NCI-H226 (cell line): ENCODE measurements around the gene COA7.
"Not testable (repeated sequence)": the region's sequence is repeated elsewhere in the genome, so short reads cannot be mapped to it uniquely, and the experiment has no call there.

Source experiments
- DNase-seq: peaks from one replicate; pipeline ENCODE4 v3.0.0-alpha.2; 2015

Gene COA7

DNA sequence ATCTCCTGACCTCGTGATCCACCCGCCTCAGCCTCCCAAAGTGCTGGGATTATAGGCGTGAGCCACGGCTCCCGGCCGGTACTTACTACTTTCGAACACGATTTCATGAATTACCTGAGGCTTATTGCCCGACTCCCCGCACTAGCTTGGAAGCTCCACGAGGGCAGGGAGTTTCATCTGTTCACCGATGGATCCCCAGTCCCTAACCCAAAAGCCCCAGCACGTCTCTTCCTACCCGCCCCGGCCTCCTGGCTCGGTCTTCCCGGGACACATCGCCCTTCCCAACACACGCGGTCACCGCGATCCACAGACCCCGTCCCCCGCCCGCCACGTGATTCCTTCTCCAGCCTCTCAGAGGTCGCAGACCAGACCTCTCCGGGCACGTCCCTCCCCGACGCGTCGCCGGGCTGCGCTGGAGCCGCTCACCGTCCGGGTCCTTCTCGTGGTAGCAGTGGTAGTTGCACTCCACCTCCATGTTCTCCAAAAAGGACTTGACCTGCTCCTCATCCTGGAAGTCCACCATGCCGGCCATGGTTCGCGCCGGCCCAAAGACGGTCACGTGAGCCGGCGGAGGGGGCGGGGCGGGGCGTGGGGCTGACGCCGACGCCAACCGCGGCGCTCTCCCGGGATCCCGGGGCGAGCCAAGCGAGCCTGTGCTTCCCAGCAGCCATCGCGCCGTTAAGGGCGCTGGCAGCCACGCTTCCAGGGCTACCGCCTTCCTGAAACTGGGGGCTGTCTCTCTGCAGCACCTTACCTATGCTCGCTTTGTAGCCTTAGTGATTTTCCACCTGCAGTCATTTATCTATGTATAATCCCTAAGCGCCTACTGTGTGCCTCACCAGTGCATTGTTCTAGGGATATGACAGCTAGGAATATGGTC is at the start of gene COA7:
Gene COA7, minus strand, starts transcription at position 553 of the 880 bp plus-strand sequence. Its CDS starts 21 bp downstream, at position 532.
- peak; percentile 84 for DNase-seq

DNA sequence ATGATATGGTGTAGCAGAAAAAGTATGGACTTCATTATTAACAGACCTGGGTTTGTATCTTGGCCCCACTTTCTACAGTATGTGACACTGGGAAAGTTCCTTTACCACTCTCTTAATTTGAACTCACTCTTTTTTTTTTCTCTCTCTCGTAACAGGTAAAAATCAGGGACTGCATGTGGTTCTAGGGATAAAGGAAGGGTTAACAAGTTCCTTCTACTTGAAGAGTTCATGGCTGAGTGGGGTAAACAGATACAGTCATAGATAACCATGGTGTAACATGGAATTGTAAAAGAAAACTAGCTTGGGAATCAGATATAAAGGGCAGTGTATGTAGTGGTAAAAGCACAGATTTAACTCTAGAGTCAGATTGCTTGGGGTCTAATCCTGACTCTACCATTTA is 49.3 kb upstream of the COA7 start:
- DNase-seq, result no peak

DNA sequence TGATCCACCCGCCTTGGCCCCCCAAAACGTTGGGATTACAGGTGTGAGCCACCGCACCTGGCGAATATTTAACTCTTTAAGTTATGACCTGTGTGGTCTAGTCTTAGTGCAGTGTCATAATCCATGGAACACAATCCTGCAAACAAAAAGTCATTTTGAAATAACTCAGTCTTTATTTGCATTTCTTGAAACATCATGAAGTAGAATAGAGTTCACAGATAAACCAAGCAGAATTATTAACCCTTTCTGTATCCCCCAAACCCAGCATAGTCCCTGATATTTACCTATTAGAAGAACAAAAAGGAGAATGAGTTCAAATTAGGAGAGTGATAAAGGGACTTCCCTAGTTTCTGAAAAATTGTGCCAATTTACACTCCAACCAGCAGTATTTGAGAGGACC is 48.0 kb upstream of the COA7 start:
- DNase-seq, result no peak

DNA sequence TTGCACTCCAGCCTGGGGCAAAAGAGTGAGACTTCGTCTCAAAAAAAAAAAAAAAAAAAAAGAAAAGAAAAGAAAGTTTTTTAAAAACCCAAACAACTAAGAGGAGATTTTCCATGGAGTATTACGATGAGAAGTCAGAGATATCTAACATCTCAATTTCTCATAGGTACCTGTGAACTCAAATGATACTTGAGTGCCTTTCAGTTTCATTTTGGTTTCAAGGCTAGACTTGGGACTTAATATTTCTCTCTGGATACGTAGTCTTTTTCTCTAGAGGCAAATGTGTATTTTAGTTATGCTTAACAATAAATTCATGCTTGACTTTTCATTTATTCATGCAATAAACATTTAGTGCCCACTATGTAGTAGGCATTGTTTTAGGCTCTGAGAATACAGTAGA is 43.1 kb upstream of the COA7 start:
- no peak for DNase-seq

DNA sequence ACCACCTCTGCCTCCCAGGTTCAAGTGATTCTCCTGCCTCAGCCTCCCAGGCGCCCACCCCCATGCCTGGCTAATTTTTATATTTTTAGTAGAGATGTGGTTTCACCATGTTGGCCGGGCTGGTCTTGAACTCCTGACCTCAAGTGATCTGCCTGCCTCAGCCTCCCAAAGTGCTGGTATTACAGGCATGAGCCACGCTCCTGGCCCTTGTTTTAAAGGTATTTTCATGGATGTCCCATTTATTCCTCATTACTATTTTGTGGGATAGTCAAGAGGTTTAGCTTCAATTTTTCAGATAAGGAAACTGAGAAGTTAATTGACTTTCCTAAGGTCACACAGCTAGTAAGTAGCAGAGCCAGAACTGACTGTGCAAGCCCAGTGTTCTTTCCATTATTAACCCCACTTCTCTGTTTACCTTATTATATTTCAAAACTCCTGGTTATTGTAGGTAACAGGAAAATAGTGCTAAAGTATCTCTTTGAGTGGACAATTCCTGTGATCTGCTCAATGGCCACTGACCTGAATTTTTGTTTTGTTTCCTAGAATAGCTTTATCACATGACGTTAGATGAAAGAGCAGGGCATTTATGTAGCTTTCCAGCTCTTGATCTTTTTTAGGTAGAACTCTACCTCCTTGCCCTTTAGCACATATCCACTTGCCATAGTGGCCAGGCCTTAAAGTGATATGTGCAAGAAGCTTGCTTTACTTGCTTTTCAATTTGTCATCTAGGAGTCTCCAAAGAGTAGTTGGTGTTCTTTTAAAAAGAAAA is 41.7 kb upstream of the COA7 start:
- no peak for DNase-seq

DNA sequence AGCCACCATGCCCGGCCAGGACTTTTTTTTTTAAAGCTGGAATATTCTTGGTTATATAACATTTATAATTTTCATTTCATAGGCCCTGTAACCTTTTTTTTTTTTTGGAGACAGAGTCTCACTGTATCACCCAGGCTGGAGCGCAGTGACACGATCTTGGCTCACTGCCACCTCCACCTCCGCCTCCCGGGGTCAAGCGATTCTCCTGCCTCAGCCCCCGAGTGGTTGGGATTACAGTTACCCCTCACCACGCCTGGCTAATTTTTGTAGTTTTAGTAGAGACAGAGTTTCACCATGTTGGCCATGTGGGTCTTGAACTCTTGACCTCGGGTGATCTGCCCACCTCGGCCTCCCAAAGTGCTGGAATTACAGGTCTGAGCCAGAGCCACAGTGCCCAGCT is 40.7 kb upstream of the COA7 start:
- no peak for DNase-seq

DNA sequence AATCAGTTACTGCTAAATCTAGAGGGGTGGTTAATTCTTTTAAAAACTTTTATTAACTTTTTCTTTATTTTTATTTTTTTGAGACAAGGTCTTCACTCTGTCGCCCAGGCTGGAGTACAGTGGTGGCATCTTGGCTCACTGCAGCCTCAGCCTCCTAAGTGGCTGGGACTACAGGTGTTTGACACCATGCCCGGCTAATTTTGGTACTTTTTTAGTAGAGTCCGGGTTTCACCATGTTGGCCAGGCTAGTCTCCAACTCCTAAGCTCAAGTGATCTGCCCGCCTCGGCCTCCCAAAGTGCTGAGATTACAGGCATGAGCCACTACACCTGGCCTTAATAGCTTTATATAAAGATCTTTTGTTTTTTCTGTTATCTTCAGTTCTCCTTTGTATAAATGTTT is 40.0 kb upstream of the COA7 start:
- DNase-seq, result no peak

DNA sequence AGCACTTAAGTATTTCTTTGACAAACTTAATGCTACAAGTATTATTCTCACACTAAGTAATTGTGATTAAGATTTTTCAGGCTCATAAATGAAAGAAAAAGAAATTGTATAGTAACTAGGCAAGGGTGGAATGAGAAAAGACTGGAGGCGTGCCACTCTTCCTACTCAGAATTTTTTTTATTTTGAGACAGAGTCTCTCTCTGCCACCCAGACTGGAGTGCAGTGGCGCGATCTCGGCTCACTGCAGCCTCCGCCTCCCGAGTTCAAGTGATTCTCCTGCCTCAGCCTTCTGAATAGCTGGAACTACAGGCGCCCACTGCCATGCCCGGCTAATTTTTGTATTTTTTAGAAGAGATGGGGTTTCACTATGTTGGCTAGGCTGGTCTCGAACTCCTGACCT is 37.2 kb upstream of the COA7 start:
- DNase-seq, result not testable (repeated sequence)

DNA sequence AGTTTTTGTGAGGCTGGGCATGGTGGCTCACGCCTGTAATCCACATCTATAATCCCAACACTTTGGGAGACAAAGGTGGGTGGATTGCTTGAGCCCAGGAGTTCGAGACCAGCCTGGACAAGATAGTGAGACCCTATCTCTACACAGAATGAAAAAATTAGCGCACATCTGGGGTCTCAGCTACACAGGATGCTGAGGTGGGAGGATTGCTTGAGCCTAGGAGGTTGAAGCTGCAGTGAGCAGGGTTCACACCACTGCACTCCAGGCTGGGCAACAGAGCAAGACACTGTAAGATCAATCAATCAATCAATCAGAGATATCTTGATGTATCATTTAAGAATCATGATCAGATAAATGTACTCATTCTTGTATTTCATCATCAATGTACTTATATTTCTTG is 35.2 kb upstream of the COA7 start:
- DNase-seq, result no peak

DNA sequence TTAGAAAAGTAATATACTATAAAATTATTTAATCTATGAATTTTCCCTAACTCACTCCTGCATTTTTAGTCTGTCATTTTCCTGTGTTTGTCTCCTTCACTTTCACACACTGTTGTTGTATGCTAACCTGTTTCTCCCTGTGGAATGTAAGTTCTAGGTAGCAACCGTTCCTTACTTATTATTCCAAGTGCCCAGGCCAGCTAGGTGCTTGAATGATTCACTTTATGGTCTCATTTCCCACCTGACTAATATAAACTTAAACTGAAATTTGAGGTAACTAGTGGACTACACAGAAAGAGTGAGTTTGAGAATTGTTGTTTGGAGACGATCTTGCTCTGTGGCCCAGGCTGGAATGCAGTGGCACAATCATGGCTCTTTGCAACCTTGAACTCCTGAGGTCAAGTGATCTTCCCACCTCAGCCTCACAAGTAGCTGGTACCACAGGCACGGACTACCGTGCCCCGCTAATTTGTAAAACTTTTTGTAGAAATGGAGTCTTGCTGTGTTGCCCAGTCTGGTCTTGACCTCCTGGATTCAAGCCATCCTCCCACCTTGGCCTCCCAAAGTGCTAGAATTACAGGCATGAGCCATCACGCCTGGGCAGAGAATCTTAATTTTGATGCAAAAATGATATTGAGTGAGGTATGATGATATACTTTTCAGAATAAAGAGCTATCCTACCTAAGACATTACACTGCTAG is 30.0 kb upstream of the COA7 start:
- no peak for DNase-seq

DNA sequence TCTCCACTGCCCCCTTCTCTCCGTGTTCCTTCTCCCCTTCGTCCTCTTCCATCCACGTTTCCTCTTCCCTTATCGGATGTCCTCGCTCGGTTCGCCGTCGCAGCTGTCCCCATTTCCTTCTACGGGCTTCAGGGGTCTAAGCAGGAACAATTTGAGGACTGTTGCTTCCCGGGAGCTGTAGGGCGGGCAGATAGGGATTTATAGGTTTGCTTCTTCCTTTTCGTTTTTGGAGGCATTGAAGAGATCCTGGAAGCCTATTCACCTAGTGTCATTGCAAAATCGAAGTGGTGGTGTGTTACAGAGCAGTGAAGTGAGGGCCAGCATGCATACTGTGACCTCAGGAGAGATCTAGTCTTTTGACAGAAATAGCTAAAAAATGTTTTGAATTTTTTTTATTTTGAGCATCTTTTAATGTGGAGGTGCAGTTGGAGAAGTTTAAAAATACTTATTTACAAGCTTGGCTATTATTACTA is 29.0 kb upstream of the COA7 start:
- no peak for DNase-seq

DNA sequence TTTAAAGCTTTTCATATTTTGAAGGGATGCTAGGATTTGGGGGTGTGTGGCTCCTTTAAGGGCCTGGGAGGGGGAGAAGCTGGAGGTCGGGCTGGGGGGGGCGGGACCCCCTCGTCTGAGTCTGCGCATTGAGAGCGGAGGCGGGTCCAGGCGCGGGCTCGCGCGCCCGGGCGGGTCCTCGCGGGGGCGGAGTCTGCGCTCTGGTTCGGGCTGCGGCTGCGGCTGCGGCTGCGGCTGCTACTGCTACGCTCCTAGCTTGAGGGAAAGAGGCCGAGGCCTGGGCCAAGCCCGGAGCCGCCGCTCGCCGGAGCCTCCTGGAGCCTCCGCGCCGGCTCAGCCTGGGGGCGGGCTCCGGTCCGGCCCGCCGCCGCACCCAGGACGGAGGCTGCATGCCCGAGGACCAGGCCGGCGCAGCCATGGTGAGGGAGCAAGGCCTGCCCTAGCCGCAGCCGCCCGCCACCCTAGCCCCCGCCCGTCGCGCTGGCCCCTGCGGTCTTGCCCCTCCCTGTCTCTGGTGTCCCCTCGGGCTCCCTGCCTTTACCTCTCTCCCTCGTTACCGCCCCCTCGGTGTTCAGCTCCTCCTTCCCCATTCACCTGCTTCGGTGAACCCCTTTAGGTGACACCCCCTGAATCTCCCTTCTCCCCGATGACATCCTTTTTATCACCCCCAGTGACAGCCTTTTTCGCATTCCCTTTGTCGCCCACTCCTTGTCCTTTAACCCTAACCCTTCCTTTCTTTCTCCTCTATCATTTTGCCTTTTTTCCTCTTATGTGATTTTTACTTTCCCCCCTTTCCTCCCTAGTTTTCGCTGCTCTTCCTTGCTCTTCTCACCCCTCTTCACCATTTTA is 28.3 kb upstream of the COA7 start, which contains the start of gene ZYG11B:
Gene ZYG11B, plus strand, starts transcription at position 189 of the 849 bp plus-strand sequence. Its CDS starts 201 bp downstream, at position 390.
- peak; percentile 73 for DNase-seq

DNA sequence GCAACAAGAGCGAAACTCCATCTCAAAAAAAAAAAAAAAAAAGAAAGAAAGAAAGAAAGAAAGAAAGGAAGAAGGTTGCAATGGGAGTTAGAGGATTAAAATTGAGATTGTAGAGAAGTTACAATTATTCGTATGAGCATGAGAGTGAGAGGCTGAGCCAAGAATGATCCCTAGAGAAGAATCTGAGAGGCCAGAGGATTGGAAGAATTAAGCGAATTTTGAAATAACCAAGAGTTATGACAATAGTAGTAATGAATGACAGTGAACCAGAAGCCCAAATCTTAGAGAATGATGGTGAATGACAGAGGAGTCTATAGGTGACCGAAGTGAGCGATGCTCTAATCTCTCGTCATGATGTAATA is 27.7 kb upstream of the COA7 start:
- no peak for DNase-seq

DNA sequence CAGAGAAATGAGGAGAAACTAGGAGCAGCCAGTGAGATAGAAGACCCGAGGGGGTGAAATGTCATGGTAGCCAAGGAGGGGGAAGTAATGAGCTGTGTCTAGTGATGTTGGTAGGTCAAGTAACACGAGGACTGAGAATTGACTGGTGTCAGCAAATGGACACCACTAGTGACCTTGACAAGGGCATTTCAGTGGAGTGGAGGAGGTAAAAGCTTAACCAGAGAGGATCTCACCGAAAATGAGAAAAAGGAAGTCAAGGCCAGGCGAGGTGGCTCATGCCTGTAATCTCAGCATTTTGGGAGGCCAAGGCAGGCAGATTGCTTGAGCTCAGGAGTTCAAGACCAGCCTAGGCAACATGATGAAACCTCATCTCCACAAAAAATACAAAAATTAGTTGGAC is 25.1 kb upstream of the COA7 start:
- no peak for DNase-seq

DNA sequence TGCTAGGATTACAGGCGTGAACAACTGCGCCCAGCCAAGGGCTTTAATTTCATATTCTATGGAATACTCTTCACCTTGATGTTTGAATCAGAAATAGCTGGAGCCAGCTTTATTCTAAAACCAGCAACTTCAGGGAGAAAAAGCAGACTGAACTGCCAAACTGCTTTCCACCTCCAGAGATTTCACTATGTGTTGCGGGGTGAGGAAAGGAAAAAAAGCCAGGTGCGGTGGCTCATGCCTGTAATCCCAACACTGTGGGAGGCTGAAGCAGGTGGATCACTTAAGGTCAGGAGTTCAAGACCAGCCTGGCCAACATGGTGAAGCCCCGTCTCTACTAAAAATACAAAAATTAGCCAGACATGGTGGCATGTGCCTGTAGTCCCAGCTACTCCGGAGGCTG is 17.1 kb upstream of the COA7 start:
- not testable (repeated sequence) for DNase-seq

DNA sequence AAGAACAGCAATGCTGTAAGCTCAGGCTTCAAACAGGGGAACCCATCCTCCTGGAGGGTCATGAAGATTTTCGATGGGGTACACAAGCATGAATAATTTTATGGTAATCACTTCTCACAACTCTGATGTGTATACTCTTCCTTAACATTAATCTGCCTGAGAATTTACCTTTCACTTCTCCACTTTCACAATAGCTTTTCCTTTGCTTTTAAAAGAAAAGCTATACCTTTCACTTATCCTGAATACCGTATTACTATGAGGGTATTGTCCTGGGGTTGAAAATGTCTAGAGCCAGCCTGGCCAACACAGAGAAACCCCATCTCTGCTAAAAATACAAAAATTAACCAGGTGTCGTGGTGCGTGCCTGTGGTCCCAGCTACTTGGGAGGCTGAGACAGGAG is 15.4 kb upstream of the COA7 start:
- no peak for DNase-seq

DNA sequence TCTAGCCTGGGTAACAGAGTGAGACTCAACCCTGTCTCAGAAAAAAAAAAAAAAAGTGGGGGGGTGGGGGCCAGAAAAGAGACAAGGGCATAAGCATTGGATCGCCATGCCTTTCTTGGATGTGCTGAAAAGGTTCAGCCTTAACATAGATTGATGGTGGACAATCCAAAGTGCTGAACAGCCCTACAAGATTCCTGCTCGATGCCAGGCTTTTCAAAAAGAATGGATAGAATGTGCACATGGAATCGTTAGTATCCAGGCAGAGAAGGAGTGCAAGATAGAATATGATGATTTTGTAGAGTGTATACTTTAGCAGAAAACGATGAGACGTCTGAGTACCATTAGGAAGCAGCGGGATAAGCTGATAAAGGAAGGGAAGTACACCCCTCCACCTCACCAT is 10.9 kb upstream of the COA7 start:
- DNase-seq, result peak; percentile 24

DNA sequence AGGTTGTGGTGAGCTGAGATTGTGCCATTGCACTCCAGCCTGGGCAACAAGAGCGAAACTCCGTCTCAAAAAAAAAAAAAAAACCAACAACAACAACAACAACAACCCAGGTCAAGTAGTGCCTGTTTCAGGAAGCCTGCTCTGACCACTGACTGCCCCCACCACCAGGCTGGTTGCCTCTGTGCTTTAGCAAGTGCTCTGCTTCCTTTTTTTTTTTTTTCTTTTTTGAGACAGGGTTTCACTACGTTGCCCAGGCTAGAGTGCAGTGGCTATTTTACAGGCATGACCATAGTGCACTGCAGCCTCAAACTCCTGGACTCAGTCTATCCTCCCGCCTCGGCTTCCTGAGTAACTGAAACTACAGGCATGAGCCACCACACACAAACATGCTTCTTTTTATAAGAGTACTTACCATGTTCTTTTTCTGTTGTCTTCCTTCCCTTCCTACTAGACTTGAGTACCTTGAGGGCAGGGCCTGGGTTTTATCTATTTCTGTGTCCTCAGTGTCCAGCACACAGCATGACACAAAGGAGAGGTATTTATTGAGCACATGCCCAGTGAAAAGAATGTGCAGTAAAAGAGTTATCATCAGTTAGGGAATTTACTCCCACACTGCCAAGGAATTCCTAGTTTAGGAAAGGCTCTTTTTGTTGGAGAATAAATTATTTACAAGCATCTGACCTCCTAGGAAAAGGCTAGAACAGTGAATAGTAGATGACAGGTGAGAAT is 9.9 kb upstream of the COA7 start:
- peak; percentile 98 for DNase-seq

DNA sequence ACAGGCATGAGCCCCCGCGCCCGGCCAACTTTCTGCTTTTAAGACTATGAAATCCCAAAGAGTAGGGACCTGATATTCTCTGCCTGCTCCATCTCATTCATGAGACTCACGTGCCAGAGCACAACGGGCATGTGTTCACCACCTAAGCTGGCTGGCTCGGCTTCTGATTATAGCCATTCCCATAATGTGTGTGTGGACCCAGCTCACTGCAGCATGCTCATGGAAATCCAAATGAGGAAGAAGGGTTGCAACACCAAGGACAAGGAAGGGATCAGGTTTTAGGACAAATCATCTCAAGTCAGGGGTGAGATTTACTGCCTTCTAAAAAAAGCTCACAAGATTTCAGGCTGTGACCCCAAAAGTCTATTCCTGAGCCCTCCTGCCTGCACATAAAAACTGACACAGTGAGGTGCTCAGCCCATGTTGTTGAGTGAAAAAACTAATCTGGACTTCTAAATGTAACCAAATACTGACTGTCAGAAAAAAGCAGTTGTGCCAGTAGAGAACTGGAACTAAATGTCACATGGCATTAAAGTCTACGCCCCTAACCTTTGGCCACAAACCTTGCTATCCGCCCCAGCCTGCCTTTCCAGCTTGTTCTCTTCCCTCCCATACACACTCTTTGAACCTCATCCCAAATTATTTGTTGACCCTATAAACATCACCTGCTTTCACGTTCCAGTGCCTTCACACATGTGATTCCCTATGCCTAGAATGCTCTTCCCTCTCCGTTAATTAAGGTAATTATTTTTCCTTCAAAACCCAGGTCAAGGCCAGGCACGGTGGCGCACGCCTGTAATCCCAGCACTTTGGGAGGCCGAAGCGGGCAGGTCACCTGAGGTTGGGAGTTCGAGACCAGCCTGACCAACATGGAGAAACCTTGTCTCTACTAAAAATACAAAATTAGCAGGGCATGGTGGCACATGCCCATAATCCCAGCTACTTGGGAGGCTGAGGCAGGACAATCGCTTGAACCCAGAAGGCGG is 9.1 kb upstream of the COA7 start:
- DNase-seq, result no peak

DNA sequence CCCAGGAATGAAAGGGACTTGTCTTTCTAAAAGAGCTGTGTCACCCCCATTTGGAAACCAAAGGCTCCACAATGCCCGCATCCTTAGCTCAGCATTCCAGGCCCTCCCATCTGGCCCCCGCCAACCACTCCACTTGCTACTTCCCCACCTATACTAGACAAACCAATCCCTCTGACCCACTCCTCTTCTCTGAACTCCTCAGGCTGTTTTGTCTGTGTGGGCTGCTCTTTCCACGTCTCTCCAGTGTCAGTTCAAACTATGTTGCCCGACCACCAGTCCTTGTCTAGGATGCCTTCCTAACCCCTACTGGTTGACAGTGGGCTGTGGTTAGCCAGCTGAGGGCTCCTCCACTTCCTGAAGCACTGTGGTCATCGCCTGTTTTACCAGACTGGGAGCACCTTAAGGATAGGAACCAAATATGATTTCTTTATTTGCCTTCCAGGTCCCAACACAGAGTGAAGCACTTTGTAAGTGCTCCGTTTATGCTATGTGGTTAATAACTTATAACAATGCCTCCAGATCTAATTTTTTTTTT is 8.1 kb upstream of the COA7 start:
- no peak for DNase-seq
